Middle frontal gyrus (tissue), 1 donor: ENCODE measurements around the gene WDR38.
"Not testable (repeated sequence)": the region's sequence is repeated elsewhere in the genome, so short reads cannot be mapped to it uniquely, and the experiment has no call there.

ENCODE experiments used
- DNase-seq: peaks from one replicate; pipeline ENCODE4 v3.0.0-alpha.2; 2015; ENCODE audit warnings: low spot score; ENCODE audit errors: extremely low spot score

Gene WDR38

DNA sequence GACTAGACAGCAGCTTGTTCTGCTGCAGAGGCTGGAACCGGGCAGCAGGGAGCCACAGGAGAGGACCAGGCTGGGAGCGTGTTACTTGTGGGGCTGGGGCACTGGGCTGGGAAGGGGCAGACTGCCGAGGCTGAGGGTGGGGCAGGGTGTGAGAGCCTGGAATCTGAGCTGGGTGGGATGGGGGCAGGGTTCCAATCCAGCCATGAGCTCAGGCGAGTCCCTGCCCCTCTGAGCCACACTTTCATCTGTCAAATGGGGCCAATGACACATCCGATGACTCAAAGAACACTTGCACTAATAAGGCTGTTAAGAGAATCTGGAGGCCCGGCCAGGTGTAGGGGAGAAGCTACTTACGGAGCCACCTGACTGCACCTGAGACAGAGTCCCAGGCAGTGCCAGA is 18.7 kb upstream of the WDR38 start:
- DNase-seq, result no peak

DNA sequence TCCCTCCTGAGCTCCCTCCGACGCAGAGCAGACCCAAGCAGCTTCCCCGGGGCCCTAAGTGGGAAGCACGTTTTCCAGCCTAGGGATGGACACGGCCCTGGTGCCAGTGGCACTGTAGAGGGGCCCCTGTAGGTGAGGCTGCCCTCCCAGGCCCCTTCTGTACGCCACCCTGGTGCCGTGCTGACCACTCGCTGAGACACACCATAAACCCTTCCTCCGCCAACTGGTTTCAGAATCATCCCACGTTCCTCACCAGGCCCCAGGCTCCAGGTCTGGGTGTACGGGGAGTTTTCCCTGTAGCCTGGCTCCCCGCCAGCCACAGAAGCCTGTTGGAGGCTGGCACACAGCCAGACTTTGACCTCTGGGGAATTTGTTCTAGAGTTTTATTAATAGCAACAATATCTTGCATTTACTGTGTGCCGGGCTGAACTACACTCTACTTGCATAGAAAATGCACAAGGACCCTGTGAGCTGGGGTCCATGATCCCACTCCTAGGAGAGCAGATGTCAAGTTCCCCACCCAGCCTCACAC is 18.2 kb upstream of the WDR38 start:
- DNase-seq, result no peak

GRCh38 chr9:124838132-124838531 is 15.1 kb upstream of the WDR38 start:
- DNase-seq, result not testable (repeated sequence)

DNA sequence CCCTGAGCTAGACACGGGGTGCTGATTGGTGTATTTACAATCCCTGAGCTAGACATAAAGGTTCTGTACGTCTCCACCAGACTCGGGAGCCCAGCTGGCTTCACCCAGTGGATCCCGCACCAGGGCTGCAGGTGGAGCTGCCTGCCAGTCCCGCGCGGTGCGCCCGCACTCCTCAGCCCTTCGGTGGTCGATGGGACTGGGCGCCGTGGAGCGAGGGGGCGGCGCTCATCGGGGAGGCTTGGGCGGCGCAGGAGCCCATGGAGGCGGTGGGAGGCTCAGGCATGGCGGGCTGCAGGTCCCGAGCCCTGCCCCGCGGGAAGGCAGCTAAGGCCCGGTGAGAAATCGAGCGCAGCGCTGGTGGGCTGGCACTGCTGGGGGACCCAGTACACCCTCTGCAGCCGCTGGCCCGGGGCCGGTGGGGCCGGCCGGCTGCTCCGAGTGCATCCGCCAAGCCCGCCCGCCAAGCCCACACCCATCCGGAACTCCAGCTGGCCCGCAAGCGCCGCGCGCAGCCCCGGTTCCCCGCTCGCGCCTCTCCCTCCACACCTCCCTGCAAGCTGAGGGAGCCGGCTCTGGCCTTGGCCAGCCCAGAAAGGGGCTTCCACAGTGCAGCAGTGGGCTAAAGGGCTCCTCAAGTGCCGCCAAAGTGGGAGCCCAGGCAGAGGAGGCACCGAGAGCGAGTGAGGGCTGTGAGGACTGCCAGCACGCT is 14.5 kb upstream of the WDR38 start:
- DNase-seq, result not testable (repeated sequence)

- no peak for DNase-seq
These were observed 13.5 kb upstream of the WDR38 start for GRCh38 chr9:124839612-124840299.

- DNase-seq, result no peak
These were observed 12.9 kb upstream of the WDR38 start for GRCh38 chr9:124840300-124840833.

GRCh38 chr9:124841075-124841821 is 12.0 kb upstream of the WDR38 start:
- DNase-seq, result no peak

DNA sequence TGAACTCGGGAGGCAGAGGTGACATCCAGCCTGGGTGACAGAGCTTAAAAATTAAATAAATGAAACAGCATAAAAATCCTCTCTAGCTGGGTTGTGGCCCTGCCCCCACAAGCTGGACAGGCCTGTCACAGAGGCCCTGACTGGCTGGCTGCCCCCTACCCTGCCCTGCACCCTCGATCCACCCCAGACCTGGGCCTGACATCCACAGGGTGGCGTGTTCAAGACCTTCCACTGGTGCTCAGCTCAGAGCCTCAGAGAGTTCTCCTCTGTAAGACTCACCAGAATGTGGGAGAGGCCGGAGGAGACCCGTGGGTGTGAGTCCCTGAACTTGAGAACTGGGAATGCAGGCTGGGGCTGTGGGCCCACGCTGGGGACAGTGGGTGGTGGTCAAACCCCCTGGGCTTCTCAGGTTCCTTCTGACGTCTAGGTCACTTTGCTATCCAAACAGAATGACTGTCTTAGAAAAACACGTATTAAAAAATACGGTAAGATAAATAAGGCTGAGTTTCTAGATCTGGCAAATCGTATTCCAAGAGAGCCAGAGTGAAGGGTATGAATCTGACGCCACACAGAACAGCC is 9.7 kb upstream of the WDR38 start:
- no peak for DNase-seq

GRCh38 chr9:124844291-124844690 is 9.0 kb upstream of the WDR38 start:
- no peak for DNase-seq

- not testable (repeated sequence) for DNase-seq
These were observed 6.8 kb upstream of the WDR38 start for GRCh38 chr9:124846467-124846866.

DNA sequence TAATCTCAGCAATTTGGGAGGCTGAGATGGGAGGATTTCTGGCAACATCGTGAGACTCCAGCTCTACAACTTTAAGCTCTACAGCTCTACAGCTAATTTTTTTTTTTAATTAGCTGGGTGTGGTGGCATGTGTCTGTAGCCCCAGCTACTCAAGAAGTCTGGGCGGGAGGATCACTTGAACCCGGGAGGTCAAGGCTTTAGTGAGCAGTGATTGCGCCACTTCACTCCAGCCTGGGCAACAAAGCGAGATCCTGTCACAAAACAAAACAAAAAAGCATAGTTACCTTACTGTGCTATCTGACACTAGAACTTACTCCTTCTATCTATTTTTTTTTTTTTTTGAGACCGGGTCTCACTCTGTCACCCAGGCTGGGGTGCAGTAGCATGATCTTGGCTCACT is 6.3 kb upstream of the WDR38 start:
- no peak for DNase-seq

DNA sequence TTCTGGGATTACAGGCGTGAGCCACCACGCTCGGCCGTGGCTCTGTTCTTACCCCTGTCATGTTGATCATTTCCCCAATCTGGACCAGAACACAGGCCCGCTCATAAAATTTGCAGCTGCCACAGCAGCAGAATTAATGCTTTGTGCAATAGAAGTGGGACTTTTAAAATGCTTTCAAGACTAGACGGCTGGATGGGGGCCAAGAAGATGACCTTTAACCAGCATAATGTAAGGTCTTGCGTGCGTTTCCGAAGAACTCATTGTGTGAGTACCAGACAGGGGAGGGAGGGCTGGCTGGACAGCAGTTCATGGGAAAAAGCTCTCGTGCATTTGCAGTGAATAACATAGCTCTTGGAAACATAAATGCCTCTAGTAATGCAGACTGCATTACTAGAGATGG is 3.5 kb upstream of the WDR38 start:
- no peak for DNase-seq

GRCh38 chr9:124852121-124852828 is 985 bp upstream of the WDR38 start:
- DNase-seq, result no peak

- no peak for DNase-seq
These were observed 414 bp downstream of the WDR38 start for GRCh38 chr9:124853605-124854143.

DNA sequence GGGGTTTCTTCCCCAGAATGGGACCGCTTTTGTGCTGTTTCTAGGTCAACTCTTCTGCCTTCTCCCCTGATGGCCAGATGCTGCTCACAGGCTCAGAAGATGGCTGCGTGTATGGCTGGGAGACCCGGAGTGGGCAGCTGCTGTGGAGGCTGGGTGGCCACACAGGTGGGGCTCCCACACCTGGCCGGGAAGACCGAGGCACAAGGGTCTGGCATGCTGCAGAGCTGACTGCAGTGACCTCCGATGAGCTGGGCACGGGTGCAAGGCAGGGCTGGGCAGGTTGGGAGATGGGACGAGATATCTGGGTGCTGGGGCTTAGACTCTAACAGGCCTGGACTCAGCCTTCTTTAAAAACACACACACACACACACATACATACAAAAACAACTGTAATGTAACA is 901 bp downstream of the WDR38 start:
- DNase-seq, result no peak

- no peak for DNase-seq
These were observed 1.6 kb downstream of the WDR38 start for GRCh38 chr9:124854822-124855221.

DNA sequence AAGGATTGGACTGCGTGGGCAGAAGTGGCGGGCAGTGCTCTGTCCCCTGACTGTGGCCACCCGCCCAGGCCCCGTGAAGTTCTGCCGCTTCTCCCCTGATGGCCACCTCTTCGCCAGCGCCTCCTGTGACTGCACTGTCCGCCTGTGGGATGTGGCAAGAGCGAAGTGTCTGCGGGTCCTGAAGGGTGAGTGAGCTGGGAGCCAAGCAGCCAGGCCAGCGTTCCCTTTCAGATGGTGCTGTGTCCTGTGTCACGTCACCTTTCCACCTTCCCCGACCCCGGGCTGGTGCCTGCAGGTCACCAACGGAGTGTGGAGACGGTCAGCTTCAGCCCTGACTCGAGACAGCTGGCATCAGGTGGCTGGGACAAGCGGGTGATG is 2.3 kb downstream of the WDR38 start:
- no peak for DNase-seq

DNA sequence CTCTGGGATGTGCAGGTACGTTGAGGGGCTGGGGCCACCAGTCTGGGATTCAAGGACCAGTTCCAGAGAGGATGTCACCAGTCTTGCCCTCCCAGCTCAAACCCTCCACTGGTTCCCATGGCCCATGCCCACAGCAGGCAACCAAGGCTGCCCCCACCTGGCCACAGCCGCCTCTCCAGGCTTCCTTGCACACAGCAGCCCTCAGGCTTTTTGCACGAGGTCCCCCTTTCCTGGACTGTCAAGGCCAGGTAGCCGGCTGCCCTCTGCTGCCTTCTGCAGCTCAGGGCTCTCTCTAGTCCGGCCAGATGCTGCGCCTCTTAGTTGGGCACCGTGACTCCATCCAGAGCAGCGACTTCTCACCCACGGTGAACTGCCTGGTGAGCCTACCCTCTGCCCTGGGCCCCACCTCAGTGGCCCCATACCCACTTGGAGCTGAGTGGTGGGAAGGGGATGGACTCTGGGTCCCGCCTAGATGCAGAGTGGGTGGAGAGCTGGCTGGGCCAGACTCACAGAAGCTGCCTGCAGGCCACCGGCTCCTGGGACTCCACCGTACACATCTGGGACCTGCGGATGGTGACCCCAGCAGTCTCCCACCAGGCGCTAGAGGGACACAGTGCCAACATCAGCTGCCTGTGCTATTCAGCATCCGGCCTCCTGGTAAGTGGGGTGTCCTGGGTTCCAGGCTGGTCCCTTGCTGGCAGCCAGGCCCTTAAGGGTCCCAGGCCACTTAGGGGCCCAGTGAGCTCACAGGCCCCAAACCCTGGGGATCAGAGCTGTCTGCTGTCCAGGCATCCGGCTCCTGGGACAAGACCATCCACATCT is 2.9 kb downstream of the WDR38 start:
- no peak for DNase-seq

DNA sequence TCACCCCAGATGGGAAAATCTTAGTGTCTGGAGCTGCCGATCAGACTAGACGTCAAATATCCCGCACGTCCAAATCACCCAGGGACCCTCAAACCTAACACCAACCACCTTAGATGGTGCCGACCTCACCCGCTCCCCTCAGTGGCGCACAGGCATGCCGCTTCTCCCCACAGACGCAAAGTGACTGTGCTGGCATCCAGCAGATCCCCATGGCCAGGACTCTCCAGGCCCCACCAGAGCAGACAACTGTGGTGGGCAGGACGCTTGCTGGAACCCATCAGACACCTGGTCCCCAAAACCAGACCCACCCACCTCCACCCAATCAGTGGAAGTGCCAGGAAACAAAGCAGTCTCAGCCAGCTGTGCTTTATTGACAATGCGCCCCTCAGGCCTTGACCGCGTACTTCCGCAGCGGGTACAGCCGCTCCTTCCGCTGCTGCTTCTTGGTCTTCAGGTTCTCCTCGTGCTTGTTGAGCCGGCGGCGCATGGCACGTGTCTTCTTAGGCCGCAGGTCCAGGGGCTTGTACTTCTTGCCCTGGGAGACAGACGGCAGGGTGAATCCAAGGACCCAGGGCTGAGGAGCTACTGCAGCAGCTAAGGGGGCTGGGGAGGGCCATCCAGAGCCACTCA is 4.4 kb downstream of the WDR38 start:
- DNase-seq, result no peak
